Effector memory CD4-positive, alpha-beta T cell (primary cell): ENCODE results near the gene NPAS3.

ENCODE experiments used
- DNase-seq, 3 donors: peaks; one replicate each; pipeline ENCODE4 v3.0.0-alpha.2; 2020
- H3K27ac ChIP-seq: 2 replicates; pipeline ENCODE4 v1.7.0; 2013; ENCODE audit warnings: mild to moderate bottlenecking, low read length, moderate library complexity; ENCODE audit not compliant: insufficient read depth, poor library complexity, severe bottlenecking
- H3K27me3 ChIP-seq: replicated peaks from 2 replicates; pipeline ENCODE4 v1.7.0; 2013; ENCODE audit warnings: mild to moderate bottlenecking, low read length; ENCODE audit not compliant: insufficient read depth, control insufficient read depth, poor library complexity, severe bottlenecking
- H3K36me3 ChIP-seq: 2 replicates; pipeline ENCODE4 v1.7.0; 2013; ENCODE audit warnings: mild to moderate bottlenecking, low read length, moderate library complexity; ENCODE audit not compliant: control insufficient read depth, insufficient read depth
- H3K4me1 ChIP-seq: 2 replicates; pipeline ENCODE4 v1.7.0; 2013; ENCODE audit warnings: low read length, mild to moderate bottlenecking; ENCODE audit not compliant: control insufficient read depth, insufficient read depth, poor library complexity, severe bottlenecking
- H3K4me3 ChIP-seq: 2 replicates; pipeline ENCODE4 v1.7.0; 2013; ENCODE audit warnings: low read length, low read depth, mild to moderate bottlenecking; ENCODE audit not compliant: insufficient read depth, poor library complexity, severe bottlenecking
- H3K9me3 ChIP-seq: 2 replicates; pipeline ENCODE4 v1.7.0; 2013; ENCODE audit warnings: mild to moderate bottlenecking, low read length, moderate library complexity; ENCODE audit not compliant: control insufficient read depth

Gene NPAS3

GRCh38 chr14:33634631-33635030, 696.0 kb downstream of the NPAS3 start:
- Histone ChIP-seq H3K36me3 (no peaks in the 10 kb centered on the region), H3K27me3 (no peaks in the 10 kb centered on the region), H3K4me1 (no peaks in the 10 kb centered on the region), H3K4me3 (no peak overlapping the region), H3K9me3 (no peaks in the 10 kb centered on the region), H3K27ac (no peak overlapping the region)
- no peak for DNase-seq

DNA sequence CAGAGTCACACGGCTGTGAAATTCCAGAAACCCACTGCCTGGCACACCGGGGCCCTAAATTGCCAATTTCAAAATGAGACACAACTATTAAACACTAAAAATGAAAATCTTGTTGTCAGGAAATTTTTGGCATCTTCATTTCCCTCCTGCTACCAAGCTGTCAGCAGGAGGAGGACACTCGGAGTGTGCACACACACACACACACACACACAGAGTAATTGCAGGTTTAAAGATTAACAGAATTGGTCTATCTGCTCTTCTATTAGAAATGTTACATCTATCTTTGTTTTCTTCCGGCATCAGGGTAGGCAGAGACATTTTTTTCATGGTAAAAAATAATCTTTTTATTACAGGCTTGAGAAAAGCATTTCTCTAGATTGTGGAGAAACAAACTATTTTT, 698.0 kb downstream of the NPAS3 start:
- Histone ChIP-seq H3K9me3 (no peaks in the 10 kb centered on the region), H3K4me1 (no peaks in the 10 kb centered on the region), H3K27ac (no peak overlapping the region), H3K27me3 (no peaks in the 10 kb centered on the region), H3K36me3 (no peaks in the 10 kb centered on the region), H3K4me3 (no peak overlapping the region)
- DNase-seq: no peak

- no peaks in the 10 kb centered on the region for H3K4me1 ChIP-seq
- no peak overlapping the region for H3K4me3 ChIP-seq
- DNase-seq: no peak
- H3K9me3 ChIP-seq: no peaks in the 10 kb centered on the region
- H3K27ac ChIP-seq: no peak overlapping the region
- no peaks in the 10 kb centered on the region for H3K27me3 ChIP-seq
- H3K36me3 ChIP-seq: no peaks in the 10 kb centered on the region
These were observed 703.4 kb downstream of the NPAS3 start for GRCh38 chr14:33642080-33642479.

DNA sequence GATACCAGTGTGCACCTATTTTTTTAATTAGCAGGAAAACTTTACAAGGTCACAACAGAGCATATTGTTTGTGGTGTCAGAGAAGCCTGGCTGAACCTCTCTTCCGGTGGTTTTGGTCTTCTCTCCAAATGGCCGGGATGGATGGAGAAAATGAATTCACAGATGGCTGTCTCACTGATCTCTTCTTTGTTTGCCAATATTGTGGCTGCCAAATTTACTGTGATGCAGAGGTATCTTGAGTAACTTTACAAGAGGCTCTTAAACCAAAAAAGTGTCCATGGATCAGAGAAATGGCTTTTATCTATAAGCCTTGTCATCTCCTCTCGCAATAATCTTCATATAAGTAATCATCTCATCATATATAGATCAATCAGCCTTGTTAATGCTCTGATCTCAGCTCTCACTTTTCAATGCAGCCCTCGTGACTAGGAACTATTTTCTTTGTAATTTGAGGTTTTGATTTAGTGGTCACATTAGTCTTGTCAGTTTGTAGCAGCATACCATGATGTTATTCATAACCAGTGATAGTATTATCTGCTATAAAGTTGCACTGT, 704.1 kb downstream of the NPAS3 start:
- no peak overlapping the region for H3K4me3 ChIP-seq
- no peaks in the 10 kb centered on the region for H3K27me3 ChIP-seq
- no peak overlapping the region for H3K27ac ChIP-seq
- DNase-seq: no peak
- no peaks in the 10 kb centered on the region for H3K9me3 ChIP-seq
- H3K36me3 ChIP-seq: no peaks in the 10 kb centered on the region
- no peaks in the 10 kb centered on the region for H3K4me1 ChIP-seq

- H3K36me3 ChIP-seq: no peaks in the 10 kb centered on the region
- no peak overlapping the region for H3K27ac ChIP-seq
- no peak for DNase-seq
- H3K4me3 ChIP-seq: no peak overlapping the region
- no peaks in the 10 kb centered on the region for H3K9me3 ChIP-seq
- no peaks in the 10 kb centered on the region for H3K27me3 ChIP-seq
- H3K4me1 ChIP-seq: no peaks in the 10 kb centered on the region
These were observed 704.9 kb downstream of the NPAS3 start for GRCh38 chr14:33643426-33644181.

- no peaks in the 10 kb centered on the region for H3K9me3 ChIP-seq
- no peak for DNase-seq
- H3K27ac ChIP-seq: no peak overlapping the region
- no peaks in the 10 kb centered on the region for H3K36me3 ChIP-seq
- no peak overlapping the region for H3K4me3 ChIP-seq
- H3K4me1 ChIP-seq: no peaks in the 10 kb centered on the region
- no peaks in the 10 kb centered on the region for H3K27me3 ChIP-seq
These were observed 708.1 kb downstream of the NPAS3 start for GRCh38 chr14:33646692-33647260.

GRCh38 chr14:33647385-33647786, 708.7 kb downstream of the NPAS3 start:
- Histone ChIP-seq H3K27ac (no peak overlapping the region), H3K4me1 (no peaks in the 10 kb centered on the region)
- no peak for DNase-seq

DNA sequence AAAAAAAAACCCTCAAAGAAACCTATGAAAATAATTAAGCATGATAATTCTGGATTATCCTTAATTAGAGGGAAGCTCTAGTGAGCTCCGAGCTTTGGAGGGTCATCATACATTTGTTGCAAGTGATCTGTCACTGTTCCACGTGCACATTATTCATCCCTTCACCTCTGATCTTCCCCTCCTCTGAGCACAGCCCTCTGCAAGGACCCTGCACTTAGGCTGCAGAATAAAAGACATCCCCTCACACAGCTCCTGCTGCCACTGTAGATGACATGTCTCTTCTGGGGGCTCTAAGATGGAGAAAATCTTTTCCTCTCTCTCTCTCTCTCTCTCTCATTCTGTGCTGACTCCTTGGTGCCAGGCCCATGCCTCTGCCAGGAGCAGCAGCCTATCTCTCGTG, 711.8 kb downstream of the NPAS3 start:
- no peak overlapping the region for H3K4me3 ChIP-seq
- H3K9me3 ChIP-seq: no peaks in the 10 kb centered on the region
- H3K27me3 ChIP-seq: no peaks in the 10 kb centered on the region
- no peaks in the 10 kb centered on the region for H3K36me3 ChIP-seq
- H3K4me1 ChIP-seq: no peaks in the 10 kb centered on the region
- no peak for DNase-seq
- no peak overlapping the region for H3K27ac ChIP-seq

More at GRCh38 chr14:33647385-33647786, 708.7 kb downstream of the NPAS3 start:
- Histone ChIP-seq H3K9me3 (no peaks in the 10 kb centered on the region), H3K36me3 (no peaks in the 10 kb centered on the region), H3K4me3 (no peak overlapping the region), H3K27me3 (no peaks in the 10 kb centered on the region)

DNA sequence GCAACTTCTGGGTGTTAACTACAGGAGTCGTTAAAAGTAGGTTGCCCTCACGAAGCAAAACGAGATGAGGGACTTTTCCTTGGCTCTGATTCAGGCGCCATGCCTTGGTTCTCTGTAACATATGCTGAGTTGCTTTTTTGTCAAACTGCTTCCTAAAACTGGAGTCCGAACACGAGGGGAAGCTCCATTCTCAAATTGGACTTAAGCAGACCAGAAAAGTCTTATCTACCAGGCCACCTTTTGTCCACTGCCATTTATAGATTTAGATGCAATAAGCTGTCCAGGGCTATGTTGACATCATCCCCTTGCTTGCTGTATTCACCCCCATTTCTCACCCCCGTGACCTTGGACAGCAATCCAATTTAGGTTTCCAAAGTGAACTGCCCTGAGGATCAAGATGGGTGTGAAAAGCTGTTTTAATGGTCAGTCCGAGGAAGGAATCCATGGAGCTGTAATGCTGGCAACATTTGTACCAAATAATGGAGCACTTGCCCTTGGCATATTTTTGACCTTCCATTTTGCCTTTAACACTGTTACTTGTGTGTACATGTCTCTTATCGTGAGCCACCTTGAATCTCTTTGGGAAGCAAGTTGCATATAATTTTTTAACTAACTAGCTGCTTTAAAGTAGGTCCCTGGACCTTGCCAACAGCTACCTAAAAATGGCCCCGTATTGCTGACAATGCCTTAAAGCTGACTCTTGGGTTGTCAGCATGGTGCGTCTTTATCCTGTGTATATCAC, 714.1 kb downstream of the NPAS3 start:
- no peak overlapping the region for H3K27ac ChIP-seq

DNA sequence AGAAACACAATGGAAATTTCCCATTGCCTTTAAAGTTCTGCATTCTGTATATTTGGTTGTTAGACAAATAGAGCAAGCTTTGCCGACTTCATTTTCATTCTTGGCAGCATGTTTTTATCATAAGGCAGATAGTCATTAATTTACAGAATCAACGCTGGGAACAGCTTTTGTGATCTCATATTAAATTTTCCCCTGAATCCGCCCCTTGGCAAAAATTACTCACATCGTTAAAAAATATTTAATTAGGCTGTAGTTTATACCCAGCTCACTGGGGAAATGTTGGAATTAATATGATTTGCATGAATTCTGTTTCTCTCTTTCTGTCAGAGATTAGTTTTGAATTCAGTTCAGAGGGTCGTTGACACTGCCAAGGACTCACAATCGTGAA, 714.6 kb downstream of the NPAS3 start:
- no peak overlapping the region for H3K27ac ChIP-seq
- no peak overlapping the region for H3K4me3 ChIP-seq
- DNase-seq: no peak
- H3K9me3 ChIP-seq: no peaks in the 10 kb centered on the region
- no peaks in the 10 kb centered on the region for H3K27me3 ChIP-seq
- no peaks in the 10 kb centered on the region for H3K36me3 ChIP-seq
- no peaks in the 10 kb centered on the region for H3K4me1 ChIP-seq

More for the DNA sequence above, 714.1 kb downstream of the NPAS3 start:
- Histone ChIP-seq H3K36me3 (no peaks in the 10 kb centered on the region), H3K9me3 (no peaks in the 10 kb centered on the region), H3K4me3 (no peak overlapping the region), H3K4me1 (no peaks in the 10 kb centered on the region), H3K27me3 (no peaks in the 10 kb centered on the region)
- DNase-seq: no peak
